ENCODE measurements around the gene FADS3. TPM values are rescaled to one million over a fixed set of nuclear protein-coding genes. Genes with fewer than 3 reads are reported as not detected.
A peak's percentile ranks its signal among the peaks of the same experiment; 100 is the strongest.

Gene FADS3
- total and polyA plus RNA-seq, 2 of the 13 experiments (the other 11 are each of a cell fraction or from before 2014, with no cell fraction given) = 13.4 to 23.2 TPM

GRCh38 chr11:61838921-61839320, 52.4 kb downstream of the FADS3 start:
- ATAC-seq (no peak), FAIRE-seq (no peak), DNase-seq (ENCODE audit: low spot score) (no peak)
- no peak overlapping the region for H3K9ac ChIP-seq (ENCODE audit: insufficient read depth, low read depth, low read length)
- ChIA-PET CTCF (ENCODE audit: low intra/inter-chr PET ratio, low total read pairs) (no interaction called here), POLR2A (no interaction called here)
- H3K4me3 ChIP-seq (replicated peaks in 1 of 3; ENCODE audit: insufficient read depth in 1 of 3, low read depth in 2 of 3, low read length in 3 of 3) = no peak overlapping the region
- H3K27me3 ChIP-seq (ENCODE audit: control insufficient read depth in 1 of 2, insufficient read depth in 2 of 2, low read length in 2 of 2) = no peaks in the 10 kb centered on the region
- no peak overlapping the region for H2AFZ ChIP-seq (ENCODE audit: low read length)
- no peaks in the 10 kb centered on the region for H3K9me3 ChIP-seq (ENCODE audit: low read length)
- intact Hi-C loops (cut with micrococcal nuclease; ENCODE audit: unreplicated experiment) = no loop called here
- peaks cover 3 to 40% of the 10 kb centered on the region in 2 experiments for H3K36me3 ChIP-seq (replicated peaks in 1 of 2; ENCODE audit: control insufficient read depth in 1 of 2, insufficient read depth in 2 of 2, low read length in 2 of 2)
- WGBS (ENCODE audit: low lambda C conversion rate) = 97% methylated on average over 10 of the region's 10 CpGs
- BruUV-seq (replicated peaks) = no TSS peak
- TF ChIP-seq POLR2A (IDR thresholded peaks at IDR 0.05; ENCODE audit: insufficient read depth in 1 of 2, low read depth in 2 of 2, low read length in 2 of 2) = peak in 1 of 2 experiments; percentile 12; a peak in 2 of 4 replicates
- no peak for TF ChIP-seq ZNF619 (CRISPR knock-in tag; IDR thresholded peaks at IDR 0.05)
- in situ Hi-C loops (cut with HindIII; ENCODE audit: extremely low pct_ligation_motif_present, low pct_unique_long_range_greater_than_20kb) = no loop called here
- H4K20me1 ChIP-seq (ENCODE audit: insufficient read depth, low read length) = no peaks in the 10 kb centered on the region
- no peak overlapping the region for H3K4me2 ChIP-seq (ENCODE audit: low read depth, low read length)
- no peaks in the 10 kb centered on the region for H3K4me1 ChIP-seq (ENCODE audit: insufficient read depth, low read length)
- no peak overlapping the region for H3K27ac ChIP-seq (ENCODE audit: extremely low read length, insufficient read depth, low read length)
- no peaks in the 10 kb centered on the region for H3K79me2 ChIP-seq (ENCODE audit: insufficient read depth, low read length)

DNA sequence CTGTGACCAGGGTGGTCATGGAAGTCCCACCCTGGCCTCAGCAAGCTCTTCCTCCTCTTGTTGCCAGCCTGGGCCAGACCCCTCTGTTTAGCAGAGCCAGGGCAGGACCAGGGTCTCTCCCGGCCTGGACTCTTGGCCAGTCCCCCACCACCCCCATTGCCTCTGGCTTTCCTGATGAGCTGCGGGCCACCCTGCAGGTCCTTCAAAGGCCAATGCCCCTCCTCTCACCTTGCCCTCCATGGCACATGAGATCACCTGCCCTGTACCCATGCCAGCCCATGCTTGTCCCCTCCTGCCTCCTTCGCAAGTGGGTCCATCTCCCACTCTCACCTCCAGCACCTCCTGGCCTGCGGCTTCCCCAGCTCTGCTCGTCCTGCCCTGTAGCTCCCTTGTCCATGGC, 52.8 kb downstream of the FADS3 start:
- Histone ChIP-seq H2AFZ (ENCODE audit: low read length) (no peak overlapping the region), H3K9me3 (ENCODE audit: low read length) (no peaks in the 10 kb centered on the region), H3K4me1 (ENCODE audit: insufficient read depth, low read length) (no peaks in the 10 kb centered on the region), H3K9ac (ENCODE audit: insufficient read depth, low read depth, low read length) (no peak overlapping the region), H3K27ac (ENCODE audit: extremely low read length, insufficient read depth, low read length) (no peak overlapping the region), H3K4me2 (ENCODE audit: low read depth, low read length) (no peak overlapping the region), H3K79me2 (ENCODE audit: insufficient read depth, low read length) (no peaks in the 10 kb centered on the region), H3K4me3 (replicated peaks in 1 of 3; ENCODE audit: insufficient read depth in 1 of 3, low read depth in 2 of 3, low read length in 3 of 3) (no peak overlapping the region), H3K27me3 (ENCODE audit: control insufficient read depth in 1 of 2, insufficient read depth in 2 of 2, low read length in 2 of 2) (no peaks in the 10 kb centered on the region), H3K36me3 (replicated peaks in 1 of 2; ENCODE audit: control insufficient read depth in 1 of 2, insufficient read depth in 2 of 2, low read length in 2 of 2) (peaks cover 3 to 40% of the 10 kb centered on the region in 2 experiments), H4K20me1 (ENCODE audit: insufficient read depth, low read length) (no peaks in the 10 kb centered on the region)
- WGBS (ENCODE audit: low lambda C conversion rate) = 100% methylated on average over 5 of the region's 5 CpGs
- DNase-seq (ENCODE audit: low spot score) = no peak
- FAIRE-seq = no peak
- intact Hi-C loops (cut with micrococcal nuclease; ENCODE audit: unreplicated experiment) (no loop called here), in situ Hi-C loops (cut with HindIII; ENCODE audit: extremely low pct_ligation_motif_present, low pct_unique_long_range_greater_than_20kb) (no loop called here)
- BruUV-seq (replicated peaks) = no TSS peak
- peak; percentile 13; the same call in 1 of the 3 replicates for ATAC-seq
- TF ChIP-seq, protein P1, sequence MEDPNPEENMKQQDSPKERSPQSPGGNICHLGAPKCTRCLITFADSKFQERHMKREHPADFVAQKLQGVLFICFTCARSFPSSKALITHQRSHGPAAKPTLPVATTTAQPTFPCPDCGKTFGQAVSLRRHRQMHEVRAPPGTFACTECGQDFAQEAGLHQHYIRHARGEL (CRISPR knock-in tag; IDR thresholded peaks at IDR 0.05) = no peak
- TF ChIP-seq POLR2A (IDR thresholded peaks at IDR 0.05; ENCODE audit: insufficient read depth in 1 of 2, low read depth in 2 of 2, low read length in 2 of 2) = peak in 1 of 2 experiments; percentile 47; a peak in 2 of 4 replicates
- ChIA-PET POLR2A (no interaction called here), CTCF (ENCODE audit: low intra/inter-chr PET ratio, low total read pairs) (no interaction called here)
